Skeletal muscle tissue (tissue), 4 donors: ENCODE results near the gene SEZ6L. TPM values are rescaled to one million over a fixed set of nuclear protein-coding genes. Genes with fewer than 3 reads are reported as not detected.

Experiments used
- H3K27ac ChIP-seq: one replicate; pipeline ENCODE4 v1.7.0; 2013; ENCODE audit warnings: mild to moderate bottlenecking, low read depth, low read length, inconsistent platforms
- H3K27me3 ChIP-seq, 3 donors: one replicate each; pipeline ENCODE4 v1.7.0; 2013; ENCODE audit warnings: low read length in 3 of 3; ENCODE audit not compliant: control insufficient read depth in 3 of 3, insufficient read depth in 3 of 3
- H3K36me3 ChIP-seq, 3 donors: one replicate each; pipeline ENCODE4 v1.7.0; 2013; ENCODE audit warnings: low read length in 3 of 3; ENCODE audit not compliant: control insufficient read depth in 3 of 3, insufficient read depth in 3 of 3
- H3K4me1 ChIP-seq, 3 donors: one replicate each; pipeline ENCODE4 v1.7.0; 2013; ENCODE audit warnings: low read length in 3 of 3, mild to moderate bottlenecking in 3 of 3; ENCODE audit not compliant: control insufficient read depth in 3 of 3, insufficient read depth in 3 of 3
- H3K4me3 ChIP-seq, 3 donors: one replicate each; pipeline ENCODE4 v1.7.0; 2013; ENCODE audit warnings: low read length in 3 of 3
- H3K9ac ChIP-seq, 3 donors: one replicate each; pipeline ENCODE4 v1.7.0; 2013; ENCODE audit warnings: low read length in 3 of 3, mild to moderate bottlenecking in 3 of 3, moderate library complexity in 2 of 3, low read depth in 1 of 3
- H3K9me3 ChIP-seq, 3 donors: one replicate each; pipeline ENCODE4 v1.7.0; 2013; ENCODE audit warnings: low read length in 3 of 3; ENCODE audit not compliant: control insufficient read depth in 3 of 3
- total RNA-seq: library from RNA; depleted of rRNA; stranded (reverse); fragments of >200 nt; gene quantifications from one replicate; pipeline ENCODE4 v1.2.3, GENCODE V29; 2014
- donor health status: Osteomylitis.

SEZ6L gene
- total RNA-seq, 1 donor from 2014 or later = 0.52 TPM

DNA sequence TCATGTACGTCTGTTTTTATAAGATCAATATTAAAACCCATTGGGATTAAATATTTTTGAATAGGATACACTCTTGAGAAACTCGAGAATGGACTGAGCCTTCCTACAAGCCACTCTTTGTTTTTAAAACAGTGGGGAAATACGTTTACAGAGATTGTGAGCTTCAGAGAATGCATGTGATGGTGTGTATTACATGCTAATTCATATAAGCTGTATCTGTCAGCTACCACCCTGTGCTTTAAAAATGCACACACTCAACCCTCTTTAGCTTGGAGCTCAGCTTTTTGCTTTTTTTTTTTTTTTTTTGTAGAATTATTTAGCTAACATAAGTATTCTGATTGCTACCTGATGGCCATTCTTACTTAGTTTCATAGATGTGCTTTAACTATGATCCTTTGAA, 213.5 kb downstream of the SEZ6L start:
- no peak overlapping the region for H3K4me3 ChIP-seq
- H3K27me3 ChIP-seq = peaks cover 24 to 34% (median 26%) of the 10 kb centered on the region in 3 donors
- H3K9me3 ChIP-seq = peaks cover 0 to 3% (median 0%) of the 10 kb centered on the region in 3 donors
- H3K4me1 ChIP-seq = no peaks in the 10 kb centered on the region
- H3K36me3 ChIP-seq = no peaks in the 10 kb centered on the region
- H3K27ac ChIP-seq = no peak overlapping the region
- no peak overlapping the region for H3K9ac ChIP-seq

DNA sequence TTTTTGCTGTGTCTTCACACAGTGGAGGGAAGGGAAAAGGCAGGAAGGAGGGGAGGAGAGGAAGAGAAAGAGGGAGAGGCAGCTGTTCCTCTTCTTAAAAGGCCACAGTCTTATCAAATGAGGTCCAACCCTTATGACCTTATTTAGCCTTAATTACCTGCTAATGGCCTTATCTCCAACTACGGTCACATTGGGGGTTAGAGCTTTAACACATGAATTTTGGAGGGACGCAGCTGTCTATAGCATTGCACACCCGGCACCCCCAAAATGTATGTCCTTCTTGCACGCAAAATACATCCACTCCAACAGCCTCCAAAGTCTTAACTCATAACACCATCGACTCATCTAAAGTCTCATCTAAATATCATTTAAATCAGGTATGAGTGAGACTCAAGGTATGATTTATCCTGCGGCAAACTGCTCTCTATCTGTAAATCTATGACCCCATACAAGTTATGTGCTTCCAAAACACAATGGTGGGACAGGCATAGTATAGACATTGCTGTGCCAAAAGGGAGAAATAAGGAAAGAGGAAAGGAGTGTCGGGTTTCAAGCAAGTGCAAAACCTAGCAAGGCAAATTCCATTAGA, 214.8 kb downstream of the SEZ6L start:
- Histone ChIP-seq H3K9ac (no peak overlapping the region), H3K9me3 (peaks cover 0 to 2% (median 0%) of the 10 kb centered on the region in 3 donors), H3K36me3 (no peaks in the 10 kb centered on the region), H3K27me3 (peaks cover 18 to 25% (median 24%) of the 10 kb centered on the region in 3 donors), H3K4me1 (no peaks in the 10 kb centered on the region), H3K27ac (no peak overlapping the region), H3K4me3 (no peak overlapping the region)

DNA sequence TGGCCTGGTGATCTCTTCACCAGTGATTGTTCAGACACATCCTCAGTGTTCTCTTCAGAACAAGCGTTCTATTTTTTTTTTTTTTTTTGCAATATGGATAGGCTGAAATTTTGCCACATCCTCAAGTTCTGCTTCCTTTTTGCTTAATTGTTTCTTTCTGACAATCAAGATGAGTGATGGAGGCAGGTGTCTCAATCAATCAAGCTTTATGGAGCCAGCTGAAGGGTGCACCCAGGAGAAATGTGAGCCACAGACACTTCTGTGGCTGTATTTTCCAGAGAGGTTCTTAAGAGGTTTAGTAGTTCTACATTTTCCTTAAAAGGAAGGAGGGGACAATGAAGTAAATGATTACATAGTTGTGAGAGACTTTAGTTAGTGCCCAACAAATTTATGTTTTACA, 215.9 kb downstream of the SEZ6L start:
- Histone ChIP-seq H3K27me3 (peaks cover 15 to 18% (median 18%) of the 10 kb centered on the region in 3 donors), H3K4me1 (no peaks in the 10 kb centered on the region), H3K27ac (no peak overlapping the region), H3K9me3 (no peaks in the 10 kb centered on the region), H3K9ac (no peak overlapping the region), H3K36me3 (no peaks in the 10 kb centered on the region), H3K4me3 (no peak overlapping the region)

DNA sequence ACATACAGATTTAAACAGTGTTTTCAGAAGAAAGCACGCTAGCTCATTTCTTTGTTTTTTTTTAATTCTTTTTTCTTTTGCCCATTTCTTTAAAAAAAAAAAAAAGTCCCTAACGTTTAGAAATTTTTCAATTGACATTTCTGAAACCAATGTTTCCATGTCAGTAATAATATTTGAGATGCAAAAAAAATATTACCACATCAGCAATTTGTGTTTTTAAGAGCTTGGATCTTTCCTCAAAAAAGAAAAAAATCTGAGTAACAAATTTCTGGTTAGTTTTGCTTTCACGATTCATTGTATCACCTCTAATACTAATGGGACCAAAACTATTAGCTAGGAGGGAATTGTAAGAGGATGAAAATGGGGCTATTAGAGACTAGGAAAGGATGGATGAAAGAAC, 219.9 kb downstream of the SEZ6L start:
- no peaks in the 10 kb centered on the region for H3K36me3 ChIP-seq
- no peaks in the 10 kb centered on the region for H3K9me3 ChIP-seq
- H3K27ac ChIP-seq = no peak overlapping the region
- H3K4me1 ChIP-seq = no peaks in the 10 kb centered on the region
- peaks cover 2 to 16% (median 7%) of the 10 kb centered on the region in 3 donors for H3K27me3 ChIP-seq
- no peak overlapping the region for H3K9ac ChIP-seq
- no peak overlapping the region for H3K4me3 ChIP-seq

DNA sequence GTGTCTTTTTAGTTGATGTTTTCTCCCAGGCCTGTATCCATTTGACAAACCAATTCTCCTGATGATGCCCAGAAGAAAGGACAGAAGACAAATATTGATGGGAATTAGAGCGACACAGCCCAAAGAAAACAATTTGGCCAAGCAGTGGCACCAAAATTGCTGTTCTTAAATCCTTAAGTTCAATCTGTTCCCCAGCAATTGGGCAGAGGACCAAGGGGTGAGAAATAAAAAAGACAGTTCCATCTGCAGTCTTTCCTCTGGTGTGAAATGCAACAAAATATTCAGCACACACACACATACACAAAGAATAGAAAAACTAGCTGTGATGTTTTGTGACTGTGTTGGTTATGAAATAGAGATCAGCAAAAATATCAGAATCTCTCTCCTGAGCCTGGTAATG, 221.8 kb downstream of the SEZ6L start:
- no peak overlapping the region for H3K9ac ChIP-seq
- H3K4me1 ChIP-seq = no peaks in the 10 kb centered on the region
- no peak overlapping the region for H3K4me3 ChIP-seq
- no peaks in the 10 kb centered on the region for H3K9me3 ChIP-seq
- H3K27me3 ChIP-seq = peaks cover 2 to 16% (median 3%) of the 10 kb centered on the region in 3 donors
- H3K27ac ChIP-seq = no peak overlapping the region
- H3K36me3 ChIP-seq = no peaks in the 10 kb centered on the region

DNA sequence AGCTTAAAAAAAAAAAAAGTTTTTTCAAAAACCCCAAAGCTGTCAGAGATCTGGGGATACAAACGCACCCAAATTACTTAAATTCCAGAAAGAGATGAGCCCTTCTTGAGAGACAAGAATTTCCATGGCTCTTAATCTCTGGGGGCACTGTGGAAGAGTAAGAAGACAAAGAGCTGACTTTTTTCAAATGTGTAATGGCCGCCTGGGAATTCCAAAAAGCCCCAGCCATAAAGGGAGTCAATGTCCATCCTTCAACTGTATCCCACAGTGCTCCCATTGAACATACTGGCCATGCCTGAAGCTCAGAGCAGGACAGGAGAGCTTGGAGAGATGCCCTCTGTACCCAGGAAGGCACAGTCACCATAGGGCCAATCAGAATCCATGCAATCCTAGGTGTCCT, 222.4 kb downstream of the SEZ6L start:
- no peak overlapping the region for H3K27ac ChIP-seq
- no peaks in the 10 kb centered on the region for H3K4me1 ChIP-seq
- H3K9ac ChIP-seq = no peak overlapping the region
- no peak overlapping the region for H3K4me3 ChIP-seq
- peaks cover 2 to 16% (median 3%) of the 10 kb centered on the region in 3 donors for H3K27me3 ChIP-seq
- no peaks in the 10 kb centered on the region for H3K36me3 ChIP-seq
- no peaks in the 10 kb centered on the region for H3K9me3 ChIP-seq

DNA sequence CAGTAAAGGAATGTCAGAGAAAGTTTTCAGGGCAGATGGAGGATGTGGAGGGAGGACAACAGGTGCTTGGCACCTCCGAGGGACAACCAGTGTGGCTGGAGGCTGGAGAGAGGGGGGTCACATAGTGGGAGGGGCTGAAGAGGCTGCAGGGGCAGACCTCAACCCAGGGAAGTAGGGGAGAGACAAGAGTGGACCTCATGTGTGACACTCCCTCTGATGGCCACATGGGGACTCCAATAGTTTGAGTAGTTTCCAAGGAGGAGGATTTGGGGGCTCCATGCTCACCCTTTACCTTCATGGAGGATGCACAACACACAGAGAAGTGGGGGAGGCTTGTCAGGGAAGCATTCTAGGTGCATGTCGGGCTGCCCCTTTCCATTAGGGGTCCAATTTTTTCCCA, 224.7 kb downstream of the SEZ6L start:
- Histone ChIP-seq H3K9ac (no peak overlapping the region), H3K9me3 (no peaks in the 10 kb centered on the region), H3K4me3 (no peak overlapping the region), H3K27me3 (peaks cover 0 to 7% (median 2%) of the 10 kb centered on the region in 3 donors), H3K4me1 (no peaks in the 10 kb centered on the region), H3K36me3 (no peaks in the 10 kb centered on the region), H3K27ac (no peak overlapping the region)

DNA sequence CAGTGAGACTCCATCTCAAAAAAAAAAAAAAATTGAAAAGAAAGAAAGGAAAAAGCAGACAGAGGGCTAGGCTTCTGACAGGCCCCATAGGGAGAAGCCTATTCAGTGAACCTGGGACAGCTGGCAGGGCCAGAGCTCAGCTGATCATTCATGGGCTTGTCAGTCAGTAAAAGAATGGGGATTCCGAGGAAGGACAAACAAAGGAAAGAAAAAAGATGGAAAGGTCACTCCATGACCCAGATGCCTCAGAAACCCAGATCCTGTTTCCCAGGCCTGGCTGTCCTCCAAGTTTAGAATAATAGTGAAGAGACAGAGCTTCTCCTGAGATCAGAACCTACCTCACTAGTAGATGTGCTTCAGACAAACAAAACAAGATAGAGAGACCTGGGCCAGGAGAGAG, 225.5 kb downstream of the SEZ6L start:
- H3K36me3 ChIP-seq = no peaks in the 10 kb centered on the region
- no peak overlapping the region for H3K4me3 ChIP-seq
- H3K27me3 ChIP-seq = peaks cover 0 to 7% (median 2%) of the 10 kb centered on the region in 3 donors
- H3K4me1 ChIP-seq = no peaks in the 10 kb centered on the region
- H3K9ac ChIP-seq = no peak overlapping the region
- H3K9me3 ChIP-seq = no peaks in the 10 kb centered on the region
- H3K27ac ChIP-seq = no peak overlapping the region

DNA sequence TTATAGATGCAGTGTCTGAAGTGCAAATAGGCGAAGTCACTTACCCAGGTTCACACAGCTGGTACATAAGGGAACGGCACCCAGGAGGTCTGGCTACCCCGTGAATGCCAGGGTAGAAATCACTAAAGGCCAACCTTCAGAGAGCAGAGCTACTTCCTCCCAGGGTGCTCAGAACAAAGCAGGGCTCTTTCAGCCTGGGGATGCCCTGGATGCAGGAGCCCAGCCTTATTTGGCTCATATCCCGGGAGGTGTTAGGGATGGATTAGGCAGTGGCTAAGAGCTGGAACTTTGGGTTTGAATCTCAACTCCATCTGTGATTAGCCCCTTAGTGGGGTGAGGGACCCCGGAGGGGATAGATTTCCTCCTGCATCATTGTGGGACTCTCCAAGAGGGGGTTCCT, 226.7 kb downstream of the SEZ6L start:
- no peak overlapping the region for H3K4me3 ChIP-seq

DNA sequence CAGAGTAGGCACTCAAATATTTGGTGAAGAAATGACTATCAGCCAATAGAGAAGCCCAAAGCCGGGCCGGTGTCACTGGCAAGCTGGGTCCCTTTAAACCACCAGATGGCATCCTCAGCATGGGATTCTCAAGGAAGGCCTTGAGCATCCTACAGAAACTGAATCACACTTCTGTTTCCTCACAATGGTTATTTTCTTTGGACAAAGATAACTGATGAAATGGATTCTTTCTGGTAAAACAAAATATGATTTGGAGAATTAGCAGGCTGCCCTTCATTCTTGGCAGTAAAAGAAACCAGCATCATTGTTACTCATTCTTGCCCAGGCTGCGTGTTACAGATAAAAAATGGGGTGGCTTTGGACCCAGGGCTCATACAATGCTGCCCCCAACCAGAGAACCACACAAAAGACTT, 229.5 kb downstream of the SEZ6L start:
- H3K27me3 ChIP-seq = peaks cover 0 to 2% (median 2%) of the 10 kb centered on the region in 3 donors
- no peaks in the 10 kb centered on the region for H3K4me1 ChIP-seq
- H3K9me3 ChIP-seq = no peaks in the 10 kb centered on the region
- no peaks in the 10 kb centered on the region for H3K36me3 ChIP-seq
- no peak overlapping the region for H3K4me3 ChIP-seq
- H3K9ac ChIP-seq = no peak overlapping the region
- H3K27ac ChIP-seq = no peak overlapping the region

More for the DNA sequence above, 226.7 kb downstream of the SEZ6L start:
- Histone ChIP-seq H3K9me3 (no peaks in the 10 kb centered on the region), H3K4me1 (no peaks in the 10 kb centered on the region), H3K27ac (no peak overlapping the region), H3K9ac (no peak overlapping the region), H3K36me3 (no peaks in the 10 kb centered on the region), H3K27me3 (peaks cover 0 to 3% (median 2%) of the 10 kb centered on the region in 3 donors)
